ENCODE results near the gene ZNF469. TPM values are rescaled to one million over a fixed set of nuclear protein-coding genes. Genes with fewer than 3 reads are reported as not detected.

The ZNF469 gene
- total and polyA plus RNA-seq, 9 of the 15 experiments (the other 6 are each of a cell fraction or from before 2014, with no cell fraction given) = 0.01 to 0.04 TPM; not detected in 7

- no peak for TF ChIP-seq TEAD4 (IDR thresholded peaks at IDR 0.05; ENCODE audit: low read length)
- no peak for TF ChIP-seq TEAD4 (CRISPR knock-in tag; IDR thresholded peaks at IDR 0.05; ENCODE audit: borderline replicate concordance)
- 0 out of 2 replicates have a peak, but pooled peaks have one; percentile 20 for TF ChIP-seq ZNF143 (CRISPR knock-in tag; IDR thresholded peaks at IDR 0.05)
- TF ChIP-seq REST (IDR thresholded peaks at IDR 0.05; ENCODE audit: borderline replicate concordance) = peak; percentile 30; the same call in 1 of the 2 replicates
- no peak for TF ChIP-seq REST (CRISPR knock-in tag; IDR thresholded peaks at IDR 0.05; ENCODE audit: low read depth)
- no peak for TF ChIP-seq ZMIZ1 (IDR thresholded peaks at IDR 0.05; ENCODE audit: low read depth in 2 of 2, low read length in 2 of 2)
- TF ChIP-seq TGIF2 (CRISPR knock-in tag; IDR thresholded peaks at IDR 0.05) = no peak
- TF ChIP-seq HNRNPUL1 (IDR thresholded peaks at IDR 0.05; ENCODE audit: low read length) = no peak
- no peak for TF ChIP-seq IRF9 (tag; IDR thresholded peaks at IDR 0.05)
- TF ChIP-seq CBX2 (IDR thresholded peaks at IDR 0.05; ENCODE audit: insufficient read depth, low read length, poor library complexity, severe bottlenecking) = no peak
- no peak for TF ChIP-seq ZSCAN32 (CRISPR knock-in tag; IDR thresholded peaks at IDR 0.05)
- no peak for TF ChIP-seq TCFL5 (CRISPR knock-in tag; conservative IDR thresholded peaks at IDR 0.05)
- TF ChIP-seq DPF2 (IDR thresholded peaks at IDR 0.05) = no peak
- no peak for TF ChIP-seq ZNF23 (CRISPR knock-in tag; IDR thresholded peaks at IDR 0.05)
- peak; percentile 39; the same call in 1 of the 2 replicates for TF ChIP-seq SMC3 (conservative IDR thresholded peaks at IDR 0.05; ENCODE audit: insufficient read depth, low read depth, low read length)
Observed at GRCh38 chr16:88406096-88407041, 23.6 kb downstream of the ZNF469 start (continued).

Measured in K562 (cell line).